Activated T-helper 17 cell treated with anti-CD3 and anti-CD28 coated beads, Interleukin-2, amount 50 U/mL, for 72 hours (primary cell): ENCODE measurements around the gene CCKAR. TPM values are rescaled to one million over a fixed set of nuclear protein-coding genes. Genes with fewer than 3 reads are reported as not detected.

Experiments
- total RNA-seq, 2 donors: library from RNA; stranded (reverse); gene quantifications; one replicate each; pipeline ENCODE4 v1.2.3, GENCODE V29; 2022

The CCKAR gene
- total RNA-seq, 2 donors from 2014 or later = not detected

Other genes starting within 250 kb of the CCKAR start
- 100 to 1,000 TPM; 238 to 481 TPM for gene RBPJ, start 169.5 kb downstream of the CCKAR start, total RNA-seq
- 1 to 10 TPM; 3.4 to 4.0 TPM for gene TBC1D19, start 93.6 kb upstream of the CCKAR start, total RNA-seq